Thoracic aorta (tissue), 2 donors: ENCODE measurements around the gene MEG3. TPM values are rescaled to one million over a fixed set of nuclear protein-coding genes. Genes with fewer than 3 reads are reported as not detected.

Experiments
- ATAC-seq: fragments of 150-250 bp; one replicate; pipeline ENCODE4 v1.8.0; 2017; ENCODE audit warnings: low read depth; ENCODE audit not compliant: insufficient number of reproducible peaks, low FRiP score
- DNase-seq: peaks from one replicate; pipeline ENCODE4 v3.0.0-alpha.2; 2020; ENCODE audit warnings: low spot score
- H3K27ac ChIP-seq, 2 donors: fragments of 200-600 bp; sonication (generic); 1 replicate in 1 of 2; 2 replicates in 1 of 2; pipeline ENCODE4 v1.5.1; 2016; ENCODE audit warnings: mild to moderate bottlenecking in 2 of 2, moderate library complexity in 2 of 2
- H3K27me3 ChIP-seq: fragments of 200-600 bp; sonication (generic); replicated peaks from 2 replicates; pipeline ENCODE4 v1.6.0; 2016; ENCODE audit warnings: mild to moderate bottlenecking; ENCODE audit not compliant: insufficient read depth
- H3K36me3 ChIP-seq: fragments of 200-600 bp; sonication (generic); one replicate; pipeline ENCODE4 v1.5.1; 2016
- H3K4me1 ChIP-seq, 2 donors: fragments of 200-600 bp; sonication (generic); 1 replicate in 1 of 2; 2 replicates in 1 of 2; pipeline versions ENCODE4 v1.5.1 to v1.6.0; 2016; ENCODE audit warnings: low read depth in 2 of 2, mild to moderate bottlenecking in 1 of 2; ENCODE audit not compliant: control insufficient read depth in 1 of 2
- H3K4me3 ChIP-seq: fragments of 200-600 bp; sonication (generic); 2 replicates; pipeline ENCODE4 v1.5.1; 2016; ENCODE audit warnings: mild to moderate bottlenecking
- H3K9me3 ChIP-seq: fragments of 200-600 bp; sonication (generic); 2 replicates; pipeline ENCODE4 v1.5.1; 2016
- CTCF ChIP-seq: fragments of 200-600 bp; sonication (generic); IDR thresholded peaks from one replicate; pipeline ENCODE4 v1.5.1; 2019; ENCODE audit warnings: antibody characterized with exemption
- total RNA-seq, 2 donors: library from RNA; depleted of rRNA; stranded (reverse); fragments of >200 nt; gene quantifications; one replicate each; pipeline versions ENCODE4 v1.1.0 to v1.2.3, GENCODE V29; 2016

Gene MEG3
- total RNA-seq, 2 donors from 2014 or later: 127 to 153 TPM

DNA sequence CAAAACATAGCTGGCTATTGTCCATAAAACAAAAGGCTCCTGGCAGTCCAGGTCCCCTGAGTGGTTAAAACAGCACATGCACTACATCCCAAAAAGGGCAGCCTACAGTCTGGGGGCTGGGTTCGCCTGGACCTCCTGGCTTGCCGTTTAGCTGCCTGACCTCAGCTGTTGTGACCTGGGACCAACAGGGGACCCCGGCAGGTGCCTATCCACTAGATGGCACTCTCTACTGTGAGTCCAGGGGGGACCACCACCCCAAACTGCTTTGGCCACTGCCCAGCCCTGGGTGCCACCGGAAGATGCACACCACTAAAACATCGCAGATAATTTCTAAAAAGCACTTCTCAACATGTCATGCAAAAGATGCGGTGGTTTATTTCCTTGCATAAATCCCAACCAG, 80.5 kb downstream of the MEG3 start:
- Histone ChIP-seq H3K9me3 (no peaks in the 10 kb centered on the region), H3K27ac (no peak overlapping the region), H3K36me3 (no peaks in the 10 kb centered on the region), H3K4me3 (no peak overlapping the region), H3K4me1 (no peaks in the 10 kb centered on the region), H3K27me3 (no peaks in the 10 kb centered on the region)
- TF ChIP-seq CTCF: no peak
- no peak for DNase-seq
- no peak for ATAC-seq

DNA sequence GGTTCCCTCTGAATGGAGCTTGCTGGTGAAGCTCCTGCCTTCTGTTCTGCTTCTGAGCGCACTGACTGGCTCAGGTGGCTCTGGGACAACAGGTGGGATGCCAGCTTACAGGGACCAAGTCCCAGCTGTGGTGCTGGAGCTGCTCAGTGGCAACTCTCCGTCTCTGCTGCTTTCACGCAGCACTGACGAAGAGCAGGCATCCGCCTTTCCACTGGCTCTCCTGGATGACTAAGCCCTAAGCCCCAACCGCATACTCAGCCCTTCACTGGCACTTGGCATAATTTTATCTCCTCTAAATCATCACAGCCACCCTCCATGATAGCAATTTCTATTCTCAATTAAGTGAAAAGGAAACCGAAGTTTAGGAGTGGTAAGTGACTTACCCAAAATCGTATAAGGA, 81.3 kb downstream of the MEG3 start:
- DNase-seq: no peak
- Histone ChIP-seq H3K36me3 (no peaks in the 10 kb centered on the region), H3K27me3 (no peaks in the 10 kb centered on the region), H3K4me3 (no peak overlapping the region), H3K9me3 (no peaks in the 10 kb centered on the region), H3K27ac (no peak overlapping the region), H3K4me1 (no peaks in the 10 kb centered on the region)
- no peak for ATAC-seq
- TF ChIP-seq CTCF: no peak

DNA sequence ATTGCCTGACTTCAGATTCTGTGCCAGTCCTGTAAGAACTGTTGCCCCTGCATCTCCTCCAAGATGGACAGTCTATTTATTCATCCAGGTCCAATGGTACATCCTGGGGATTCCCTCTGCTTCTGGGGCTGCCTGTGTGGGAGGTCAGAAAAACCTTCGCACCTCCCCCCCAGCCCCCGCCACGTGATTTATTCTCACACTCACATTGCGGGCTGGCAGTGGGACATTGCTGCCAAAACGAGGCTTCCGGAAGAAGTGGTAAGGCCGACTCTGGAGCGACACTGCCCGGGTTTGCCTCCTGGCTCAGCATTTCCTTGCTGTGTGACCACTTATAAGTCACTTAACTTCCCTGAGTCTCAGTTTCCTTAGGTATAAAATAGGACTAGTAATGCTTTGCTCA, 83.5 kb downstream of the MEG3 start:
- DNase-seq: no peak
- H3K4me3 ChIP-seq: no peak overlapping the region

More for the DNA sequence above, 83.5 kb downstream of the MEG3 start:
- Histone ChIP-seq H3K27me3 (no peaks in the 10 kb centered on the region), H3K9me3 (no peaks in the 10 kb centered on the region), H3K27ac (no peak overlapping the region), H3K36me3 (no peaks in the 10 kb centered on the region), H3K4me1 (no peaks in the 10 kb centered on the region)
- ATAC-seq: no peak
- no peak for TF ChIP-seq CTCF

Other genes starting within 250 kb of the MEG3 start
- under 1 TPM; 0.27 to 0.85 TPM for gene BEGAIN, start 238.7 kb upstream of the MEG3 start, total RNA-seq
- not detected for gene DLK1, start 99.2 kb upstream of the MEG3 start, total RNA-seq
- gene RTL1, start 77.6 kb downstream of the MEG3 start, total RNA-seq: not detected